COLO668 (cell line): ENCODE results near the gene XYLT1.

Experiments used
- DNase-seq: peaks from one replicate; lab custom pipeline; 2025; ENCODE audit not compliant: unreplicated experiment; lab: John Stamatoyannopoulos, UW

XYLT1 gene

DNA sequence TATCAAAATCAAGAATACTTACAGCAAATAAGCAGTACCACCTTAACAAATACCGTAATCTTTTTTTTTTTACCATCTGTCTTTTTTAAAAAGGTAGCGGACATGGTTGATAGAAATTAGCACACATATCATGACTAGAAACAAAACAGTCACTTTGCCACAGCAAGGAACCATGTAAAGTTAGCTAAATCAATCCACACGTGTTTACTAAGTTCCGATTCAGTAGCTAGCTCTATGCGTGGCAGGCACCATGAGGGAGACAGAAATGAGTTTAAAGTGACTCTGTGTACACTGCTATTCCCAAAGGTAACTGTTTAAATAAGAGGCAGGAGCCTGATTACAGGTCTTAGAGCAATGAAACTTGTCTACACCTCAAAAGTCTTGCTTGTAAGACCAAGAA is 108.6 kb downstream of the XYLT1 start:
- DNase-seq = no peak

DNA sequence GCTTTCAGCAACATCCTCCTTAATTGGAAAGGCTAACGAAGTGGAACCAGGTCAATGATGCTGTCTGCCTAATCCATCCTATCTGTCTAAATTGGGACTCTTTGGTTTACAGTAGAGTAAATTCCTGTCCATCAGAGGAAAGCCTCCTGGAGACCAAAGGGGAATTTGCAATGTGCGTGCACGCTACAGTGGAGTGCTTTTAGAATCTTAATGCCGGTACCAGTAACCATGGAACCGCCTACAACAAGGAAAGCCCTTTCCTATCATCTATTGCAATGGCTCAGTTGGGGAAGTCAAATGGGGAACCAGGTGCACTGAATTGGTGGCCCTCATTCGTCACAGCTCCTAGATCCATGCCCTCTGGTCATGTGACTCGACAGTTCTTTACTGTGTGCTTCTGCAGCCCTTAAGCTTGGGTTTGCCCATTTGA is 110.1 kb downstream of the XYLT1 start:
- DNase-seq = no peak

DNA sequence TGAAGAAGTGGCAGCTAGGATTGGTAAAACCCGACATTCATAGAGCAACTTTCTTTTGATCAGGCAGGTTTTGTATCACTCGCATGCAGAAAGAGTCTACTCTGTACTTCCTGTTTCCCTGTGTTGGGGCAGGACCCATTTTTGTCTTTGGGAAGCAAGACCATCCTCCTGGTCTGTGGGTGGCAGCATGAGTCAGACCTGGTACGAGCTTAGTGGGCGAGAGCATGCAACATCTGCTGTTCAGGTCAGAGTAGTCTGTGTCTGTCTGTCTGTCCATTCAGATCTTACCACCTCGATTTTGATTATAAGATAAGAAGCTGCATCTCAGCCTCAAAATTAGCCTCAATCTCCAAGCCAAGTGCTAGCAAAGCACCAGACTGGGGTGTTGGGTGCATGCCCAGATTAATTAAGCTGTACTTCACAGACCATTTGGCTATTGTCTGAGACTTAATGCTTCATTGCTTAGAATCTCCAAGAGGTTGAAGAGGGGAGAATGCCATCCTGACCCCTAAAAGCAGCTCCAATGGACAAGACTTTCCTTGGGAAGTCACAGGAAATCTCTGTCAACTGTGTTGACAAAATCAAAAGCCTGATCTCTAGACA is 110.9 kb downstream of the XYLT1 start:
- no peak for DNase-seq

DNA sequence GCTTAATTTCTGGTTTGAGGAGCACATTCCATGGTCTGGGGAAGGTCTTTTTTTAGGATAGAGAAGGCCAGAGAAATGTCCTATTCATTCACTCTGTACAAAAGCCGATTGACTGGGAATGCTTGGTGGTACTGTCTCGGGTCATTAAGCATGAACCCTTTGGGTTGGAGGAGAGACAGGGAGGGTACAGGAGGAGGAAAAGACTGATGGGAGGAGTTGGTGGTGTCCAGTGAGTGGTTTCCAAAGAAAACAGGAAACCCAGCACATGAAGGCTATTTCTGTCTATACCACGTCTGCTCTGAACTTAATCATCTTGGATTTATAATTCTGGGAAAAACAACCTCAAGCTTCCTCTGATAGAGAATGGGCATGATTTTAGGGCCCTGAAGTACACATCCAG is 111.9 kb downstream of the XYLT1 start:
- DNase-seq = no peak

DNA sequence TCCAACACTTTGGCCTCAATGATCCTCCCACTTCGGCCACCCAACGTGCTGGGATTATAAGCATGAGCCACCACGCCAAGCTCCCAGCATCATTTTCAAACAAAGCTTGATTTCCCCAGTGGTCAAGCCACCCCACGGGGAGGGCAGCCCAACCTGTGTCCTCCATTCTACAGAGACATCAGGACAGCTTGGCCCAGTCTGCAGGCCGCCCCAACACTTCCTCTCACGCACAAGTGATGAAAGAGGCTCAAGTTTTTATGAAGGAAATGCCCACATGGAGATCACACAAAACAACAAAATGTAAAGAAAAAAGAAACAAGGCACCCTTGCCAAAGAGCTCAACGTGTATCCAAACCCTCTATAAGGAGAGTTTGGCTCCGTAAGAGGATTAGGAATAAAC is 112.4 kb downstream of the XYLT1 start:
- DNase-seq = no peak

DNA sequence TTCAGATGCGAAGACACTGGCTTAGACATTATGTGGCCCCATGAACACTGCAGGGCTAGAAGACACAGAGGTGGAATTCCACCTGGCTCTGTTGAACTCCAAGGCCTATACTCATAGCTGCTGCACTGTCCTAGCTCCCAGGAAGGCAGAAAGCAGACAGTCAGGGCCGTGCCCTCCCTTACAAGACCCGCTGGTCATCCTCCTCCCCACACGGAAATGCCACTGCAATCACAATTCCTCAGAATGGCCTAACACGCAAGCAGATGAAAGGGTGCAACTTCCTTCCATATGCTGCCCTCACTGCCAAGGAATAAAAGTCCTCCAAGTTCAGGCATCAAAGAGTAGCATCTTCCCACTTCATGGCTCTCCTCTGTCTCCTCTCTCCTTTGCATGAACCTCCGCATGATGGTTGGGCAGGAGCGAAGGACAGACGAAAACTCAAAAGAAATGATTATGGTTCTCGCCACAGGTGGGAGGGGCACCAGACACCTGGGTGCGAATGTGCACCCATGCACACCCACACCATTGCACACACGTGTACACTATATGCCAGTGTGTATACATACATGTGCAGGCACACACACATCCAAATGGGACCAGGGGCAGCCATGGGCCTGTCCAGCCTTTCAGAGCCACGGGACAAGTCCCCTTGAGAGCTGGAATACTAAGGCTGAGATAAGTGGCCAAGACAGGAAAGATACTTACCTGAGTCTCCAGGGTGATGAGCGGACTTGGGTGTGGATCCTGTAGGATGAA is 113.3 kb downstream of the XYLT1 start:
- no peak for DNase-seq

DNA sequence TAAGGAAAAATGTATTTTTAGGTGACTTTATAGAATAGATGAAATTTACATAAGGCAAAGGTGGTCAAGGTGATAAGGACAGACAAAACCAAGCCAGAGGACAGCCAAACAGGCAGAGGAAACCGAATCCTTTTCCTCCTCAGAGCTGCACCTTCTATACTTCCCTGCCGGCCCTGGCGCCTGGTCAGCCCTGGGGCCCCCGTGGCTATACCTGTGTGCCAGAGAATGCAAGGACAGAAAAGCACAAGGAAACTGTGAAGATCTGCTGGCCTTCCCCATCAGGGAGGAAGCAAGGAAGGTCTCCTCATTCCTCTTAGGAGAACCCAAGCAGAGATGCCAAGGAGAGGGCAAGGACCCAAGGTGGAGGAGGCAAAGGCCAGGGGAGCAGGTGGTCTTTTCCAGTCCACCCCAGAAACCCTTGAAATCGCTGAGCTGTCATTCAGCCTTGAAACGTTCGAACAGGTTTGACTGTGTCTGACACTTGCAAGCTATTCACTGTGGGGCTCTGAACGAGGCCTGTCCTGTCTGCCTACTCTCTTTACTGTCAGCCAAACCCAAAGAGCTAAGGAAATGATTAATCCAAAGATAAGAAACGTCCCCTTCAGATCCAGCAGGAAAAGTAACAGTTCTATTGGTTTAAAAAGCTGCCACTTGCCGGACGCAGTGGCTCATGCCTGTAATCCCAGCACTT is 114.4 kb downstream of the XYLT1 start:
- DNase-seq = no peak

DNA sequence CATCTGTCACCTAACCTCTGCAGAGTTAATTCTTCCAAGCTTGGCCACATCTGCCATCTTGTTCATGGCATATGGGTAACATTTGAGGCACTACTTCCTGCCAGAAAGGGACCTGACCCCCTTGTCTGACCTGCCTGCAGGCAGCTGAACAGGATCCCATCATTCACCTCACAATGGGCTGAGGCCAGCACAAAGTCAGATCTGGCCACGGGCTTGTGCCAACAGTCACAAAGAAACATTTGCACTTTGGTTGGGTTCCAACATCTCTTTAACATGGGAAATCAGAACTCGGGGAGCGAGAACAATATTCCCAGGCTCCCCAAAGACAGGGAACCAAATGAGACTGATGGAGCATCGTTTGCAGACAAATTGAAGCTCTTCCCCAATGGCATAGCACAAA is 116.1 kb downstream of the XYLT1 start:
- no peak for DNase-seq

DNA sequence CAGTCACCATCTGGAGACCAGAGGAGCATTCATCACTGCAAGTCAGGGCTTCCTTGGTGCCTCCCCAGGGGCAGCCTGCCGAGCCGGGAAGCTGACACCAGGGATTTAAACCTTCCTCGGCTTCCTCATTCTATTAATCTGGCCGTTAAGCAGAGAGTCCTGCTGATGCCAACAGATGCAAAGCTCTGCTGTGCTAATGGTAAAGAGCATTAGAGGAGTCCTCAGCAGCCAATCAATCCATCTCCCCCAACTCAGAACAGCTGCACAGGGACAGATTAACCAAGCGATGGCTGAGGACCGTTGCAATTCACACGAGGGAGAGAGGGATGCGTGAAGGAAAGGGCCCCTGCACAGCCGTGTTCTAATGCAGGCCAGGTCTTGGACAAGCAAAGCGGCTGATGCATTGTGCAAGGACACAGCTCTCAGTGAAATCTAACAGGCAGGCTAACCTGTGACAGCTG is 116.6 kb downstream of the XYLT1 start:
- DNase-seq = no peak

DNA sequence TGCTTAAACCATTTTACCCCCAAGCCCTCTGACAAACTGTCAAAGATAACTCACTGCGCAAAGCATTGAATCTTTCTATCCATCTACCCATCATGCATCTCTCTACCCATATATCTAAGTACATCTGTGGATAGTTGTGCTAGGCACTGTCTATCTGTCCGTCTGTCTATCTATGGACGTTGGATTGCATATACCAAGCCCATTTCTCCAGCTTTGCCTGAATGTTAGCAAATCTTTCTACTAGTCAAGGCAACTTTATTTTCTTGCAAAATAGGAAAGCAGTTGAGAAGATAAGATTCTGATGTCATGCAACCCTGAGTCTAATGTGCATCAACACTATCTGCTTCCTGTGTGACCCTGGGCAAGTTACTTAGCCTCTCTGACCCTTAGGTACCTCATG is 117.2 kb downstream of the XYLT1 start:
- DNase-seq = no peak

DNA sequence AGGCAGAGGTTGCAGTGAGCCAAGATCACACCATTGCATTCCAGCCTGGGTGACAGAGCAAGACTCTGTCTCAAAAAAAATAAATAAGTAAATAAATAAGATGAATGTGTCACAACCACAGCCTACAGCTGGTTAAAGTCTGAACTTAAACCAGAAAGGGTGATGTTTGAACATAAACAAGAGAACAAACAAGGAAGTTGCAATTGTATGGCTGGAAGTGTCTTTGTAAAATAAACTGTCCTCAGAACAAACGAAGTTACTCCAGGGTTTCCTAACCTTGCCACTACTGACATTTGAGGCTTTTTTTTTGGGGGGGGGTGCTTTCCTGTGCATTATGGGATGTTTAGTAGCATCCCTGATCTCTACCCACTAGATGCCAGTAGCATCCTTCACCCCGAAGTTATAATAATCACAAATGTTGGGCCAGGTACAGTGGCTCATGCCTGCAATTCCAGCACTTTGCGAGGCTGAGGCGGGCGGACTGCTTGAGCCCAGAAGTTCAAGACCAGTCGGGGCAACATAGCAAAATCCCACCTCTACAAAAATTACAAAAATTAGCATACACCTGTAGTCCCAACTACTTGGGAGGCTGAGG is 119.2 kb downstream of the XYLT1 start:
- no peak for DNase-seq

DNA sequence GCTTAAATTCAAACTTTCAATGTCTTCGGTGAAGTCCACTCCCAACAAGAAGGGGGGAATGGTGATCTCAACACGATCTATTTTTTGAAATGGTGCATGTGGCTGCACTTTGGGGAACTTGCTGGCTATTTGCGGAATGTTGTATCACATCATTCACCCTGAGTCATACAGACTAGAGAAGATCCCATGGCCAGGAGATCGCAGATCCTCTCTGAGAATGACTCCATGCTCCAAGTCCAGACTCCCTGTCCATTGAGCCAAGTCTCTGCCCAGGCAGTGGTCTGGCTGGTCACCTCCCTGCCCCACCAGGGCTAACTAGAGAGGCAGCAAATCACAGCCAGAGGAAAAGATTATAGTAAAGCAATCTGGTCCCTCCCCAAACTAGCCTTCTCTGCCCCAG is 120.6 kb downstream of the XYLT1 start:
- no peak for DNase-seq

DNA sequence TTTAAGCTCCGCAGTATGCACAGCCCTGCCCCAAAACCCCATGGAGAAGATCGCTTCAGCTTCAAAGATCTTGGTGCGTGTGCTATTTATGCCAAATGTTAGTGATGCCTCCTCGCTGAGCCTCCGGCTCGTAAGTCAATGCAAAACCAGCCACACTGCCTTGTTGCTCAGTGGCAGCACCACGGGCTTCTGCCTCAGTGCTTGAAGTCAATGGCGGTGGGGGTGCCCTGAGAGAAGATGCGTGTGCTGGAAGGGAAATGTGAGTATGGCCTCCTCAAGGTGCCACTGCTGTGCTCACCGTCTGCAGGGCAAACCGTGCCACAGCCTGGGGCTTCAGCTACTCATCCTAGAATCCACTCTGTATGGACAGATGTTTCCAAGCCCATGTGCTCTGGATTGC is 121.9 kb downstream of the XYLT1 start:
- no peak for DNase-seq

DNA sequence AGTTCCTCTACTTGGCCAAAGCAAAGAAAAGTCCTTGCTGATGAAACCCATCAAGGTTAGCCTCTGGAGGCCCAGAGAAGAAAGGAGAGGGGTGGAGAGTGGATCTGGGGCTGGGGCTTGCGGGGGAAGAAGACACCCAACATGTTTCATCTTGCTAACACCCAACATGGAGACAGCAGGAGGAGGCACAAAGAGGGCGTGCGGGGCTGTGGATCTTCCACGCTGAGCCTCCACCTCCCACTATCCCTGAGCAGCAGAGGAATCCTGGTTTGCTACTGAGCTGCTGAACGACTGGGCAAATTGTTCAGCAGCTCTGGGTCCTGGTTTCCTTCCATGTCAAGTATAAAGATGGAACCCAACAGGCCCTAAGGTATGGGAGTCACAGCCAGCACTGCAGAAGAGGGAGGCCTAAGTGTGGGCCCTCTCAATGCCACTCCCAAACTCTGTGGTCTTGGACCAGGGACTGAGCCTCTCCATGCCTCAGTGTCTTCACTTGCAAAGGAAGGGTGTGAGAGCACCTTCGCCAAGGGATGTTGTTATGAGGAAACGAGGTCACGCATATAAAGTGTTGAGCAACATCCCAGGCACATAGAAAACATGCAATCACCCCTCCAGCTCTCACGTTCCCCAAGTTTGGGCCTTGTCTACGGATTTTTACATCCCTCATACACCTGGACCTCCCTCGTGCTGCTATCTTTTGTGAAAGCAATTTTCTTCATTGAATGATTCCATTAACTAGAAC is 122.5 kb downstream of the XYLT1 start:
- DNase-seq = no peak

DNA sequence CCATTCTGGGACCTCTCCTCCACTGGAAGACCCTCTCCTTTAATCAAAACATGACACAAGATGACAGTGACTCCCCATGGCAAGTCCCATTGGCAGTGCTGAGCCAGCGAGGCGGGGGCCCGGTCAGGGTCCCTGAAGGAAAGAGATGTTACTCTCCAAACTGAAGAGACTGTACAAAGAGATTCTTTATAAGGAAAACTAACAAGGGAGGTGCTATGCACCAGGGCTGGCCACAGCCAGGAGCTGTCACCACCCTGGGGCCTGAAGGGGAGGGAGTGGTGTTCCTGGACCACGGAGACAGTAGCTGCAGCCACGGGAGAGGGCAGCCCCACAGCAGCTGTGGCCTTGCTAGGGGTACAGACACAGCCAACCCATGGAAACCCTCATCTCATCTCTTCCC is 123.1 kb downstream of the XYLT1 start:
- no peak for DNase-seq

DNA sequence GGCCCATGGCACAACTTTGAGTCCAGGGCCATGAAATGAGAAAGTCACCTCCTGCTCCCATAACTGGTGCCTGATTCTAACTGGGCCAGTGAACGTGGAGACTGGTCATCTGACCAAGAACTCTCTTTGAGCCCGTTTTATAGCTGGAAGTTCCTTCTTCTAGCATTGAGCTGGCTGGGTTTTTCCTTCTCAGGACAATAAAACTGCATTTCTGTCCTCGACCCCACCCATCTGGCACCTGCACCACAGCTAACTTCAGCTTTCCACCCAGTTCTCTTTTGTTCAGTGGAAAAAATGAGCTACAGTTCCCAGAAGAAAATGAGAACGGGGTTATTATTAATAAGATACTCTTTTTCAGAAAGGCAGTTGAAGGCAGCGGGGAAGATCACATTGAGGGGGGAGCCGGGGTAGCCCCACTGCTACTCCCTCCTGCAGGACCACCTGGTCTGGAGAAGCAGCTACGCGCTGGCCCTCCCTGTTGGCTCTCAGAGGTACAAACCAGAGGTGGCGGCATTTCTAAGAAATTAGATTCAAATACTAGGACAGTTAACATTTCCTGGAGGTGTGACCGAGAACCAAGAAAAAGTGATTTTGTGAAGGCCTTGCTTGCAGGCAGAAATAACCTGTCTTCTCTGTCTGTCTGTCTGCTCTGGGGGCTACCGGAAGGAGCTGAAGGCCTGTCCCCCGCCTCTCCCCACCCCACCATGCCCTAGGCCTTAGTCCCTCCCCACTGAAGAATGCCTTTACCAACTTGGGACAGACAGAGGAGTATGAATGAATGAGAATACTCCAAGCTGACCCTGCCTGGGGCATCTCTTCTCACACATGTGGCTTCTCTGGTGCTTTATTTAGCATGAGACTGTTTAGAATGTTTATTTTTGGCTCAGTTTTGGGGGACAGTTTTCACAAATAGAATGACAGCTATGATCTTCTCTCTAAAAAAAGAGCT is 123.9 kb downstream of the XYLT1 start:
- DNase-seq = no peak

DNA sequence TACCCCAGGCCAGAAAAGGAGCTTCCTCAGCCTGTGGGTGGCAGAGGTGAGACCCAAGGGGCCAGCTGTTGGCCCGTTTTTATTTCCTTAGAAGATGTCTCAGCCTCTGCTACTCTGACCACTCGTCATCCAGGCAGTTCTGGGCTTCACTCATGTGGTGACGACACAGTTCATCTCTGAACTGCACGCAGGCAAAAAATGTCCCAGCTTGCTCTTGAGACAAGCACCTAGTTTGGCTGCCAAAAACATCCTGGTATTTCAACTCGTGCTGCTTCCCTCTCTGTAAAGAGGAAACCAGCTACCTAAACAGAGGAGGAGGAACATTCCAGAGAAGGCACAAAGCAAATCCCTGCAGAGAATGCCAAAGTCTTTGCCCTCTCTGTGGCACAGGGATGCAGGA is 125.7 kb downstream of the XYLT1 start:
- no peak for DNase-seq

DNA sequence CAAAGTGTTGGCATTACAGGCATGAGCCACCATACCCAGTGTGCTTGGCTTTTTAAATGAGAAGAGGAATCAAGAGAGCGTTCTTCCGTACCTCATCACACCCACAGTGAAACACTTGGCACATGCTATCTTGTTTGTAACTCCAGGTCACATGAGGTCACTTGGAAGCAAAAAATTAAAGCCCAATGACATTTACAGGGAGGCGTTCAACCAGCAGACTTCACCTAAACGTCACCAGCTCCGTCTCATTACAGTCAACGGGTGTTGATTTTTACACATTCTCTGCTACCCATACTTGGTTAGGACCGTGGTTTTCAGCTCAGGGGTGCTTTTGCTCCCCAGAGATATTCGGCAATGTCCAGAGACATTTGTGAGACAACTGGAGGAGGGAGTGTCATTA is 127.0 kb downstream of the XYLT1 start:
- no peak for DNase-seq

DNA sequence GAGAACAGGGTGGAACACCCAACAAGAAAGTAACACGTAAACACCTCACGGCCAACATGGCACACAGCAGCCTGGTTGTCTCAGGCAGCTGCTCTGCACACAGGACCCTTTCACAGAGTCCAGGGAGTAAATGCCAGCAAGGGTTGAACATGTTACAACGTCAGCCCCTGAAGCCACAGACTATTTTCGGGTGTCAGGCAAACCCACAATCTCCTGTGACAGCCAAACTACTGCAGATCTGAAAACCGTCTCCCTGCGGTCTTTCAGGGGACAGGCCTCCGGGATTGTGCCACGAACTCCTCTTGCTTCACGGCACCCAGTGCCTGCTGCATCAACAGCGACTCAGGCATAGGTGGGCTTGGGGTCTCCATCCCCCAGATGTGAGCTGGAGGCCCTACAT is 127.7 kb downstream of the XYLT1 start:
- DNase-seq = no peak

DNA sequence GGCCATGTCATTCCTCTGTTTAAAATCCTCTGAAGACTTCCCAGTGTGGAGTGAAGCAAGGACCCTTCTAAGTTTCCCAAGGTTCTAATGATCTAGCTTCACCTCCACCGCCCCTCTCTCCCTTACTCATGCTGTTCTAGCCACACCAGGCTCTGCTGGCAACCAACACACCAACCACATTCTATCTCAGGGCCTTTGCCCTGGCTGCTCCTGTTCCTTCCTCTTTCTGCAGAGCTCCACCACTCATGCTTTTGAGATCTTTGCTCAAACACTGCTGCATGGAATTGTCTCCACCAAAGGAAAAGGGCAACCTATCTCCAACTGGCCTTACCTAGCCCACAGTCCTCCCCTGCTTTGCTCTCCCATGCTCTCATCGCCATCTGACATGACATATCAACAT is 128.7 kb downstream of the XYLT1 start:
- no peak for DNase-seq
